Stimulated activated CD8-positive, alpha-beta memory T cell treated with anti-CD3 and anti-CD28 coated beads, Interleukin-7, amount 100 ng/mL, for 48 hours (primary cell): ENCODE measurements around the gene ENDOV.

Source experiments
- DNase-seq, 2 donors: peaks; one replicate each; pipeline ENCODE4 v3.0.0-alpha.2; 2020; ENCODE audit warnings: low read depth in 1 of 2; ENCODE audit errors: extremely low read depth in 1 of 2

Gene ENDOV

GRCh38 chr17:80414803-80415625 is at the start of gene ENDOV:
Gene ENDOV, plus strand, starts transcription at chr17:80415167. Its CDS starts 28 bp downstream, at chr17:80415195.
- DNase-seq: peak; percentile 77 to 88

GRCh38 chr17:80365983-80366382 is 49.0 kb upstream of the ENDOV start:
- DNase-seq: no peak

GRCh38 chr17:80367503-80367902 is 47.5 kb upstream of the ENDOV start:
- no peak for DNase-seq

- DNase-seq: no peak
These were observed 43.8 kb upstream of the ENDOV start for GRCh38 chr17:80371196-80371595.

- no peak for DNase-seq
These were observed 42.5 kb upstream of the ENDOV start for GRCh38 chr17:80372456-80372855.

GRCh38 chr17:80372922-80373570 is 41.9 kb upstream of the ENDOV start:
- no peak for DNase-seq

- DNase-seq: no peak
These were observed 40.8 kb upstream of the ENDOV start for GRCh38 chr17:80374039-80374731.

- DNase-seq: no peak
These were observed 40.0 kb upstream of the ENDOV start for GRCh38 chr17:80374732-80375585.

GRCh38 chr17:80376531-80376930 is 38.4 kb upstream of the ENDOV start:
- DNase-seq: no peak

GRCh38 chr17:80377798-80378197 is 37.2 kb upstream of the ENDOV start:
- no peak for DNase-seq

GRCh38 chr17:80379348-80379747 is 35.6 kb upstream of the ENDOV start:
- no peak for DNase-seq

- DNase-seq: no peak
These were observed 34.9 kb upstream of the ENDOV start for GRCh38 chr17:80380068-80380467.

GRCh38 chr17:80380555-80381002 is 34.4 kb upstream of the ENDOV start:
- no peak for DNase-seq

GRCh38 chr17:80381416-80381923 is 33.5 kb upstream of the ENDOV start:
- DNase-seq: no peak

- no peak for DNase-seq
These were observed 32.5 kb upstream of the ENDOV start for GRCh38 chr17:80382446-80382845.

- no peak for DNase-seq
These were observed 32.0 kb upstream of the ENDOV start for GRCh38 chr17:80382956-80383355.

GRCh38 chr17:80384078-80384960 is 30.6 kb upstream of the ENDOV start:
- no peak for DNase-seq

- no peak for DNase-seq
These were observed 29.9 kb upstream of the ENDOV start for GRCh38 chr17:80385046-80385445.

- no peak for DNase-seq
These were observed 28.6 kb upstream of the ENDOV start for GRCh38 chr17:80386341-80386740.

GRCh38 chr17:80387071-80387470 is 27.9 kb upstream of the ENDOV start:
- no peak for DNase-seq
